G401.6 (cell line): ENCODE measurements around the gene PKP1.

ENCODE experiments used
- FAIRE-seq: peaks from 2 replicates; lab custom pipeline; 2012; peaks lifted over from hg19 to GRCh38; lab: Jason Lieb, UNC

PKP1 gene

DNA sequence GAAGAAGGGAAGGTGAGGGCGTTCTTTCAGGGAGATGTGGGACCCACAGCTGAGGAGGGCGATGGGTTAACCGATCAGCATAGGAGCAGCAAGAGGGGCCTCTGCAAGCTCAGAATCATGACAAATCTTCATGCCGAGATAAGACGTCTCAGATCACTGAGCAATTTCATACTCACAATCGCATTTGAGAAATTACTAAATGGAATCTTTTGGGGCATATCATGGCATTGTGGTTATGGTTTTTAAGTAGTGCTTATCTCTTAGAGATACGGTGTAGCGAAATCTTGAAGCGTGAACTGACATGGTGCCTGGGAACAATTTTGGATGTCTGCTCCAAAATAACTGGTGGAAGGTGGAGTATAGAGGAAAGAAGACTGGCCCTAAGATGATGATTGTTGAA is 88.0 kb downstream of the PKP1 start:
- no peak for FAIRE-seq

DNA sequence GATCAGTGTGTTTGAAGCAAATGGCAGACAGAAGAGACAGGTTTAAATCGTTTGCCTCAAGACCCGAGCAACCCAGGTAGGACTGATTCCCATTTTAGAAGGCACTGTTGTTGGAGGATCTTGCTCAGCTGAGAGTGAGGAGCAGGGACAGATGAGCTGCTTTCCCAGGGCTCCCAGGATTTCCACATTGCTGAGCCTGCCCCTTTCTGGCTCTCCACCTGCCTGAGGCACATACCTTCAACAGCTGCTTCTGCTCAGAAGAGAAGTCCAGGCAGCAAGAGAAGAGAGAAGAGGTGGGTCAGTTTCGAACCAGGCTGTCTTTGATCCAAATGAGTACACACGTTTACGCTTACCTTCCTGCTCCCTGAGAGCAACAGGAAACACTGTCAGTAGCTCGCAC is 88.5 kb downstream of the PKP1 start:
- no peak for FAIRE-seq

DNA sequence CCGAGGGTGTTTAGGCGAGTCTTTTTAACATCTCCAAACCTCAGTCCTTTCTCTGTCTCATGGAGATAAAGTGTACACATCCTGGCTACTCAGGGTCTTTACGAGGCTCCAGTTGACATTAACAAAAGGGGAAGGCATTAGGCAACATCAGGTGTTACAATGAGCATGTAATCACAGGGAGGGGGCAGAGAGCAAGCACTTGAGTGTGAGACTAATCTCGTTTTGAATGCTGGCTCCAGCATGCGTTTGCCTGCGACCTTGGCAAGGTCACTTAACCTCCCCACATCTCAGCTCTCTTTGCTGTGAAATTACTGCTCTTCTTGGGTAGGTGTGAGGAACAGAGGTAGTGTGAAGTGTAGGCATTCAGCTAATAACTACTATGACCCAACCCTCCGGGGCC is 91.1 kb downstream of the PKP1 start:
- no peak for FAIRE-seq

DNA sequence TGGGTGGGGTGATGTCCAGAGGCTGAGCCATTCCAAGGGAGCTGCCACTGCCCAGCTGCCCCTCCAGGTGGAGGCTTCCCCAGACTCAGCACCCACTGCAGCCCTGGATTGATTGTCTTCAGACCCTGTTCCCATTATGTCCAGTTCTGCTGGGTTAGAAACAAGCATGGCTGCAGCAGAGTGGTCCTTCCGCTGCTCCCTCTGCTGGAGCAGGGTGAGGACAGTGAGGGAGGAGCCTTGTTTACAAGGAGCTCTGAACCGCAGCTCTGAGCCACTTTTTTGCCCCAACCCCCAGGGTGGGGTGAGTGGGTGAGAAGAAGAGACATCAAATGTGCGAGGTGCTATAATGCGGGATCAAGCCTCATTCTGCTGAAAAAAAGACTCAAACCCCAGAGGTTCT is 91.9 kb downstream of the PKP1 start:
- FAIRE-seq: no peak

DNA sequence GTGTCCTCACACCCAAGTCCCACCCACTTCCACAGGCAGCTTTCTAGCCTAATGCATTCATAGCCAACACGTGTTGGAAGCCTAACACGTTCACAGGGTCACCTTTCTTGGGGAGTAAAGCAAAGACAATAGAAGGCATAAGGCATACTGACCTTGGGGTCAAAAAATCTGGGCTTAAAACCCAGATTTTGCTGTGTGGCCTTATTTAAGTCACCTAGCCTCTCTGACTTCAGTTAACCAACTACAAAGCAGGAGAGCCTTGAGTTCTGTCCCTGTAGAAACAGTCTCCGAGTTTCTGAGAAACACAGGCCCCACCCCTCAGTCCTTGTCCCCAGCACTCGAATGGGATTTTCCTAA is 92.8 kb downstream of the PKP1 start:
- FAIRE-seq: no peak

DNA sequence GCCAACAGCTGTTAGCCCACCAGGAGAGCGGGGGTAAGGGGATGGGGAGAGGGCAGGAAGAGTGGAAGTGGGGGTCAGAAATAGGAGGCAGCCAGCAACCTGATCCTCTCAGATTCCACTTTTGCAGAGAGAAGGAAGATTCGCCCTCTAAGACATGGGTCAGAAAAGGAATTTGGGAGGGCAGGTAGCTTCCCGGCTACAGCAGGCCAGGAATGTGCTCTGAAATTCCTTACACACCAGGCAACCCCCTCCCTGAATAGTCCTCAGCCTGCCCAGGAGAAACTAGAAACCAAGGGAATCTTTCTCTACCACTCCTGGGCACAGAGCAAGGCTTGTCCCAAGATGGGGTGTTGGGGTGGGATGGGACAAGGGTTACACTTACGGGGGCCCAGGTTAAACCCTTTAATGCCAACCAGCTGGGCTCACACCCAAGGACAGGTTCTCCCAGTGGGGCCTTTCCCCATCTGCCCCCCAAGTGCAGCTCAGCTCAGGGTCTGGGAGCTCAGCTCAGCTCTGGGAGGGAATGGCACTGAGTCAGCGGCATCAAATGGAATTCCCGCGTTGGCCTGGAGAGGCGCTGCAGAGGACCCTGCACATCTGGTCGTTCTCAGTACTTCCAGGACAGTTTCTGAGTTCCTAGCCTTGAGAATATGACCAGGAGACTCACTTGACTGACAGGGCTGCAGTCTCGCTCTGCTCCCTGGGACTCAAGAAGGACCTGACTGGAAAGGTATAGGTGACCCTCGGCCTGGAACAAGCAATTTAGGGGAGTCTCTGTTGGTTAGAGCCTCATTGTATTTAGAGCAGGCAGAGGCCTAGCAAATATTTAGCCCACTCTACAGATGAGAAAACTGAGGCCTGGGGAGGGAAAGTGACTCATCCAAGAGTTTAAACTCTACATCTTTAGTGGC is 93.4 kb downstream of the PKP1 start:
- peak; percentile 94 for FAIRE-seq

DNA sequence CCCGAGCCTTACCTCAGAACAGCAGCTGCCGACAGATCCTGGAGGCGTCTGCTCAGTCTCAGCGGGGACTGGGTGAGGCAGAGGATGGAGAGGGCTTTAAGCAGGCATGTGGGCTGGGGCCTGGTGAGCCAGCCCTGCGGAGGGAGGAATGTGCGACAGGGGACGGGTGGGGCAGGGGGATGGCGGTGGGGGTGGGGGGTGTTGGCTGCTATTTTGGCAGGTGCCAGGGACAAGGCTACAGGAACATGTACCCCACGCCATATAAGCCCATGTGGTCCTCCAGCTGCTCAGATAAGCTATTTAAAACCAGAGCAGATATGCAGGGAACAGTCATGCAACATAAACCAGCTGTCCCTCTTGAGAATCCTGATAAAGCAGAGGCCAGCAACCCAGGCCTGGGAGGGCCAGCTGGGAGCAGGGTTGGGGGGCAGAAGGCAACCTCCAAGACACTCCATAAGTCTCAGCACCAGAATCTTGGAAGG is 94.3 kb downstream of the PKP1 start, which contains the start of gene TNNT2:
Gene TNNT2, minus strand, starts transcription at position 70 of the 482 bp plus-strand sequence. CDS start 4,426 bp downstream, outside the sequence.
- FAIRE-seq: no peak

DNA sequence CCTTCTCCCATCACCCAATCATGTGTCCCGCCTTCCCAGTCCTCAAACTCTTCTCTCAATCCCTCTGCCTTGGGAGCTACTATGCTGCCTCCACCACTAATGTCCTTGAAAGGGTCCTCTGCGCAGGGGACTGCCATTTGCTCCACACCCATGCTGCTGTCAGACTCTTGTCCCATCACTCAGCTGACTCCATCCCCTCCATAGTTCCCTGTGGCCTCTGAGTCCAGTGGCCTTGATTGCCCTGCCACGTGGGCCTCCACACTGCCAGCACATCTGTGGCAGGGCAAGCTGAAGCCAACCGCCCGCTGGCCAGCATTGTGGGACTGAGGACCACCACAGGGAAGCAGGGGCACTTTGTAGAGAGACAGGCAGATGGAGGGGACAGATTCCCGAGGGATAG is 95.5 kb downstream of the PKP1 start:
- FAIRE-seq: no peak

DNA sequence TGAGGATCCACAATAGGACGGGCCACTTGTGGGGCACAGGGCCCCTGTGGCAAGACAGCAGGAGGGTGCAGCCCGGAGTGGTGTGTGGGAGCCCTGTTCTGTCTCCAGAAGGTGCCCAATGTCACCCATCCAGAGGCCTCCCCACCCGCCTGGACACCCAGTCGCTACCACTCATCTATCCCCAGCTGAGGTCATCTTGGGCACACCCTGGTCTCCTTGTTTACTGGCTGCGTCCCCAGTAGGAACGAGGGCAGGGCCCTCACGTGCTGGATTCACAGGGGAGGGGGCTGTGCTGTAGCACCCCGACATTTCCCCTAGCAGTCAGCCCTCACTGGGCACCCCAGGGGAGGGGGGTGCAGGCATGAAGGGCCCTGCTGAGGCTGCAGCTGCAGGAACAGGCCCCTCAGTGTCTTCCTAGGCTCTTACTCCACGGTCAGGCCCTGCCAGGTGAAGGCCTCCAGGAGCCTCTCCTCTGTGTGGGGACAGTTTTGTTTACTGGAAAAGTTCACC is 96.5 kb downstream of the PKP1 start:
- FAIRE-seq: no peak

DNA sequence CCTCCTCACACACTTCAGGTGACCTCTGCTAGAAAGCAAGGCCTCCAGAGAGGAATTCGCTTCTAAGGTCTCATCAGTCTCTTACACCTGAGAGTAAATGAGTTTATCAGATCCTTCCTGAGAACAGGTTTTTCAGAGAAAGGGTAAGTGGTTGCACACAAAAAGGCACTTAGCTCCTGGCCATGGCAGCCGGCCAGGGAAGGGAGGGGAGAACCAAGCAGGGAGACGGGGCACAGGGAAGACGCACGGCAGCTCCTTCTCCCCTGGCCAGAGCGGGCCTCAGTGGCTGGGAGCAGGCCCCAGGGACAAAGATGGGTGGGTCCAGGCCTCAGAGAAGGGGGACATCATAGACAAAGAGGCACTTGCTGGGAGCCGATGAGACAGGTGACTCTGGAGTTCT is 97.8 kb downstream of the PKP1 start:
- FAIRE-seq: no peak
